ENCODE data around the gene SRM.

DNA sequence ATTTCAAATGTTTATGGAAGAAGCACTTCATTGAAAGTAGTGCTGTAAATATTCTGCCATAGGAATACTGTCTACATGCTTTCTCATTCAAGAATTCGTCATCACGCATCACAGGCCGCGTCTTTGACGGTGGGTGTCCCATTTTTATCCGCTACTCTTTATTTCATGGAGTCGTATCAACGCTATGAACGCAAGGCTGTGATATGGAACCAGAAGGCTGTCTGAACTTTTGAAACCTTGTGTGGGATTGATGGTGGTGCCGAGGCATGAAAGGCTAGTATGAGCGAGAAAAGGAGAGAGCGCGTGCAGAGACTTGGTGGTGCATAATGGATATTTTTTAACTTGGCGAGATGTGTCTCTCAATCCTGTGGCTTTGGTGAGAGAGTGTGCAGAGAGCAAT is 36.6 kb downstream of the SRM start:
- TF ChIP-seq, protein P1, sequence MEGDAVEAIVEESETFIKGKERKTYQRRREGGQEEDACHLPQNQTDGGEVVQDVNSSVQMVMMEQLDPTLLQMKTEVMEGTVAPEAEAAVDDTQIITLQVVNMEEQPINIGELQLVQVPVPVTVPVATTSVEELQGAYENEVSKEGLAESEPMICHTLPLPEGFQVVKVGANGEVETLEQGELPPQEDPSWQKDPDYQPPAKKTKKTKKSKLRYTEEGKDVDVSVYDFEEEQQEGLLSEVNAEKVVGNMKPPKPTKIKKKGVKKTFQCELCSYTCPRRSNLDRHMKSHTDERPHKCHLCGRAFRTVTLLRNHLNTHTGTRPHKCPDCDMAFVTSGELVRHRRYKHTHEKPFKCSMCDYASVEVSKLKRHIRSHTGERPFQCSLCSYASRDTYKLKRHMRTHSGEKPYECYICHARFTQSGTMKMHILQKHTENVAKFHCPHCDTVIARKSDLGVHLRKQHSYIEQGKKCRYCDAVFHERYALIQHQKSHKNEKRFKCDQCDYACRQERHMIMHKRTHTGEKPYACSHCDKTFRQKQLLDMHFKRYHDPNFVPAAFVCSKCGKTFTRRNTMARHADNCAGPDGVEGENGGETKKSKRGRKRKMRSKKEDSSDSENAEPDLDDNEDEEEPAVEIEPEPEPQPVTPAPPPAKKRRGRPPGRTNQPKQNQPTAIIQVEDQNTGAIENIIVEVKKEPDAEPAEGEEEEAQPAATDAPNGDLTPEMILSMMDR (IDR thresholded peaks at IDR 0.05): no peak
- no peak for TF ChIP-seq POLR2A (IDR thresholded peaks at IDR 0.05; ENCODE audit: low read depth)

Data from esophagus muscularis mucosa (tissue), 3 donors.